Natural killer cell (primary cell): ENCODE measurements around the gene PLA2G4A. TPM values are rescaled to one million over a fixed set of nuclear protein-coding genes. Genes with fewer than 3 reads are reported as not detected.

Experiments
- ATAC-seq, 3 donors: fragments of 150-1000 bp in 2 of 3; fragments of 200-7000 bp in 1 of 3; cut with Tn5 transposase; 1 replicate in 1 of 3; 2 replicates in 2 of 3; pipeline ENCODE4 v1.10.0; 2021; ENCODE audit warnings: mild to moderate bottlenecking in 2 of 3, moderate library complexity in 2 of 3
- DNase-seq, 2 donors: peaks; one replicate each; pipeline versions ENCODE4 v3.0.0 to v3.0.0-alpha.2; 2013 to 2021; ENCODE audit warnings: mixed read lengths in 1 of 2
- H3K27ac ChIP-seq: one replicate; pipeline ENCODE4 v1.5.1; 2013; ENCODE audit warnings: mild to moderate bottlenecking, low read length
- H3K27me3 ChIP-seq: one replicate; pipeline ENCODE4 v1.6.1; 2013; ENCODE audit warnings: low read length; ENCODE audit not compliant: control insufficient read depth, insufficient read depth
- H3K36me3 ChIP-seq: one replicate; pipeline ENCODE4 v1.6.1; 2013; ENCODE audit warnings: low read length; ENCODE audit not compliant: control insufficient read depth, insufficient read depth
- H3K4me1 ChIP-seq: one replicate; pipeline ENCODE4 v1.6.1; 2013; ENCODE audit warnings: low read length; ENCODE audit not compliant: control insufficient read depth, insufficient read depth
- H3K4me3 ChIP-seq: one replicate; pipeline ENCODE4 v1.5.1; 2013; ENCODE audit warnings: low read length
- H3K9me3 ChIP-seq: one replicate; pipeline ENCODE4 v1.6.1; 2013; ENCODE audit warnings: low read length; ENCODE audit not compliant: control insufficient read depth, insufficient read depth
- H3K27ac Mint-ChIP-seq, 2 donors: one replicate each; pipeline ENCODE4 v1.8.0; 2022; ENCODE audit warnings: mild to moderate bottlenecking in 2 of 2, mixed read lengths in 2 of 2, moderate library complexity in 1 of 2
- H3K27me3 Mint-ChIP-seq, 2 donors: one replicate each; pipeline ENCODE4 v1.8.0; 2022; ENCODE audit warnings: low read depth in 2 of 2, mixed read lengths in 2 of 2
- H3K36me3 Mint-ChIP-seq: one replicate; pipeline ENCODE4 v1.8.0; 2022; ENCODE audit warnings: mixed read lengths
- H3K4me1 Mint-ChIP-seq, 2 donors: one replicate each; pipeline ENCODE4 v1.8.0; 2022; ENCODE audit warnings: mixed read lengths in 2 of 2
- H3K4me3 Mint-ChIP-seq: one replicate; pipeline ENCODE4 v1.8.0; 2022; ENCODE audit warnings: mild to moderate bottlenecking, moderate library complexity, mixed read lengths
- H3K9me3 Mint-ChIP-seq, 2 donors: one replicate each; pipeline ENCODE4 v1.8.0; 2022; ENCODE audit warnings: mixed read lengths in 2 of 2
- CTCF ChIP-seq: fragments of 200-600 bp; IDR thresholded peaks from one replicate; pipeline ENCODE4 v1.8.0; 2022; ENCODE audit warnings: antibody characterized with exemption
- WGBS: methylation state at CpG from one replicate; pipeline ENCODE4 v1.1.7; 2013; ENCODE audit warnings: missing lambda C conversion rate; ENCODE audit not compliant: insufficient coverage; 5-methylcytosine and 5-hydroxymethylcytosine counted together
- intact Hi-C: fragments of 100-400 bp; cut with micrococcal nuclease; formaldehyde crosslinking; loops from one replicate; pipeline ENCODE4 v1.14.2; 2022
- total RNA-seq, 4 donors: library from RNA; stranded (reverse); fragments of 120-200 nt in 1 of 4; gene quantifications; one replicate each; pipeline versions ENCODE4 v1.2.3 to v1.2.4, GENCODE V29; 2013 to 2022

PLA2G4A gene
- total RNA-seq, 3 donors from 2014 or later (not counting 1 experiment from before 2014, with no cell fraction given): 0.33 to 1.3 (median 0.45) TPM

- Histone ChIP-seq H3K9me3 (no peaks in the 10 kb centered on the region), H3K27ac (no peak overlapping the region), H3K27me3 (no peaks in the 10 kb centered on the region), H3K36me3 (no peaks in the 10 kb centered on the region), H3K4me1 (no peaks in the 10 kb centered on the region), H3K4me3 (no peak overlapping the region)
- 82% methylated on average over 8 of the region's 8 CpGs for WGBS
- Mint-ChIP-seq H3K27ac (no peak overlapping the region), H3K9me3 (no peaks in the 10 kb centered on the region), H3K27me3 (no peaks in the 10 kb centered on the region), H3K4me3 (no peak overlapping the region), H3K4me1 (peaks cover 0 to 4% of the 10 kb centered on the region in 2 donors), H3K36me3 (no peaks in the 10 kb centered on the region)
- intact Hi-C loops: no loop called here
- no peak for DNase-seq
- TF ChIP-seq CTCF: no peak
- no peak for ATAC-seq
Observed at GRCh38 chr1:186976700-186977099, 148.0 kb downstream of the PLA2G4A start.

GRCh38 chr1:186977266-186977957, 148.7 kb downstream of the PLA2G4A start:
- no peak for ATAC-seq
- Histone ChIP-seq H3K4me3 (no peak overlapping the region), H3K27ac (no peak overlapping the region), H3K9me3 (no peaks in the 10 kb centered on the region), H3K4me1 (no peaks in the 10 kb centered on the region), H3K36me3 (no peaks in the 10 kb centered on the region), H3K27me3 (no peaks in the 10 kb centered on the region)
- H3K4me1 Mint-ChIP-seq: peaks cover 0 to 6% of the 10 kb centered on the region in 2 donors
- no peaks in the 10 kb centered on the region for H3K9me3 Mint-ChIP-seq
- H3K27ac Mint-ChIP-seq: no peak overlapping the region
- H3K4me3 Mint-ChIP-seq: no peak overlapping the region
- 90% methylated on average over 2 of the region's 3 CpGs for WGBS
- H3K36me3 Mint-ChIP-seq: no peaks in the 10 kb centered on the region
- TF ChIP-seq CTCF: no peak
- DNase-seq: no peak
- intact Hi-C loops: no loop called here
- H3K27me3 Mint-ChIP-seq: no peaks in the 10 kb centered on the region

DNA sequence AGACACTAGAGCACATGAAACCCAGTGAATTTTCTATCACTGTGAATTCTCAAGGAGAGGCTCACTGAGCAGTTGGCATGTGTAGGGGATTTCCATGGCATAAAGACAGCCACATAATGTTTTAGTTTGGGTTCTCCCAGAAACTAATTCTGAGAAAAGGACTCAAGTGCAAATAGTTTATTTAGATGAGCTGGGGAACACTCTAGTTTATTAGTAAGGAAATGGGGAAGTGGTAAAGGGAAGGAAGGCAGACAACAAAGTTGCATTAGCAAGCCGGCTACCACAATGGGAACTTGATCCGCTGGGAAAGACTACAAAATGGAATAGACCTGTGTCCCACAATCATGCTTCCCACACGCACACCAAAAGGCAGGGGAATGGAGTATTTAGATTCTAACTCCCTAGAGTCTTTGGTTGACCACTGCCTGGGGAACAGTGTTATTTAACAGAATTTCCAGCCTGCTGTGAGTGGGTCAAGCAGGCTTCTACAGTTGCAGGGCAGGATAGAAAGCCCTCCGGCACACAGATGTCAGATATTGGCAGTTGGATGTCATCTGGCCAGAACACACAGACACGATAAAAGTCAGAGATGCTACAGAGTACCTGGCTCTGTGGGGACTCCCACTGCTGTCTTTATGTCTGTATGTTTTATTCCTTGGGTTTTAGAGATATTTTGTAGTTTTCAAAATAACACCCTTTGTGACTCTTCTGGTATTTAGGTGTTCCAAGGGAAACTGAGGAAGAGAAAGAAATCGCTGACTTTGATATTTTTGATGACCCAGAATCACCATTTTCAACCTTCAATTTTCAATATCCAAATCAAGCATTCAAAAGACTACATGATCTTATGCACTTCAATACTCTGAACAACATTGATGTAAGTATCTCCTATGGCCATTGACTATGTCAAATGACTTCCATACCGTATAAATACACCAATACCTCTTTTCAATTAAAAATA, 150.1 kb downstream of the PLA2G4A start:
- Mint-ChIP-seq H3K27me3 (no peaks in the 10 kb centered on the region), H3K4me3 (no peak overlapping the region), H3K36me3 (no peaks in the 10 kb centered on the region), H3K9me3 (no peaks in the 10 kb centered on the region), H3K4me1 (peaks cover 12 to 18% of the 10 kb centered on the region in 2 donors), H3K27ac (no peak overlapping the region)
- H3K4me1 ChIP-seq: no peaks in the 10 kb centered on the region
- intact Hi-C loops: no loop called here
- DNase-seq: no peak
- no peaks in the 10 kb centered on the region for H3K9me3 ChIP-seq
- peak in 1 of 3 donors; percentile 39 for ATAC-seq
- no peaks in the 10 kb centered on the region for H3K36me3 ChIP-seq
- TF ChIP-seq CTCF: no peak
- no peak overlapping the region for H3K4me3 ChIP-seq
- no peaks in the 10 kb centered on the region for H3K27me3 ChIP-seq
- H3K27ac ChIP-seq: no peak overlapping the region
- 71% methylated on average over 5 of the region's 7 CpGs for WGBS
